EH (cell line): ENCODE data around the gene ADCY2.

Experiments
- DNase-seq: peaks from one replicate; pipeline ENCODE4 v3.0.0-alpha.2; 2015; ENCODE audit warnings: low read depth

Gene ADCY2

GRCh38 chr5:7749626-7750025, 353.7 kb downstream of the ADCY2 start:
- DNase-seq, result no peak

- no peak for DNase-seq
These were observed 355.9 kb downstream of the ADCY2 start for GRCh38 chr5:7751874-7752273.

- DNase-seq, result no peak
These were observed 357.2 kb downstream of the ADCY2 start for GRCh38 chr5:7753181-7753580.

GRCh38 chr5:7753596-7753995, 357.7 kb downstream of the ADCY2 start:
- no peak for DNase-seq

- no peak for DNase-seq
These were observed 358.6 kb downstream of the ADCY2 start for GRCh38 chr5:7754490-7754889.

GRCh38 chr5:7754997-7755596, 359.2 kb downstream of the ADCY2 start:
- peak; percentile 46 for DNase-seq

GRCh38 chr5:7755958-7756357, 360.0 kb downstream of the ADCY2 start:
- no peak for DNase-seq

- DNase-seq, result no peak
These were observed 360.5 kb downstream of the ADCY2 start for GRCh38 chr5:7756453-7756852.

- DNase-seq, result peak; percentile 31
These were observed 363.4 kb downstream of the ADCY2 start for GRCh38 chr5:7759257-7759871.

GRCh38 chr5:7759951-7760580, 364.1 kb downstream of the ADCY2 start:
- DNase-seq, result no peak

GRCh38 chr5:7762267-7762666, 366.3 kb downstream of the ADCY2 start:
- no peak for DNase-seq

GRCh38 chr5:7763621-7764072, 367.7 kb downstream of the ADCY2 start:
- no peak for DNase-seq

- no peak for DNase-seq
These were observed 368.5 kb downstream of the ADCY2 start for GRCh38 chr5:7764452-7764851.

- DNase-seq, result no peak
These were observed 374.5 kb downstream of the ADCY2 start for GRCh38 chr5:7770436-7770835.

- no peak for DNase-seq
These were observed 376.2 kb downstream of the ADCY2 start for GRCh38 chr5:7772141-7772540.

- no peak for DNase-seq
These were observed 377.2 kb downstream of the ADCY2 start for GRCh38 chr5:7773178-7773577.

- no peak for DNase-seq
These were observed 380.5 kb downstream of the ADCY2 start for GRCh38 chr5:7776442-7776841.

GRCh38 chr5:7779019-7780005, 383.4 kb downstream of the ADCY2 start:
- no peak for DNase-seq

GRCh38 chr5:7781899-7782298, 386.0 kb downstream of the ADCY2 start:
- no peak for DNase-seq

- DNase-seq, result no peak
These were observed 388.9 kb downstream of the ADCY2 start for GRCh38 chr5:7784683-7785380.

- DNase-seq, result no peak
These were observed 391.8 kb downstream of the ADCY2 start for GRCh38 chr5:7787770-7788169.

- DNase-seq, result no peak
These were observed 393.6 kb downstream of the ADCY2 start for GRCh38 chr5:7789567-7789966.
